Forelimb muscle (tissue), 1 donor: ENCODE results near the gene DCLK2. TPM values are rescaled to one million over a fixed set of nuclear protein-coding genes. Genes with fewer than 3 reads are reported as not detected.

Experiments used
- DNase-seq: peaks from one replicate; pipeline ENCODE4 v3.0.0-alpha.2; 2013; ENCODE audit warnings: low read depth
- polyA plus RNA-seq: library from polyadenylated mRNA; unstranded; fragments of 120-200 nt; gene quantifications from one replicate; pipeline ENCODE4 v1.2.1, GENCODE V29; 2013; ENCODE audit not compliant: insufficient read length

Gene DCLK2
- polyA plus RNA-seq, 1 donor: 6.9 TPM

DNA sequence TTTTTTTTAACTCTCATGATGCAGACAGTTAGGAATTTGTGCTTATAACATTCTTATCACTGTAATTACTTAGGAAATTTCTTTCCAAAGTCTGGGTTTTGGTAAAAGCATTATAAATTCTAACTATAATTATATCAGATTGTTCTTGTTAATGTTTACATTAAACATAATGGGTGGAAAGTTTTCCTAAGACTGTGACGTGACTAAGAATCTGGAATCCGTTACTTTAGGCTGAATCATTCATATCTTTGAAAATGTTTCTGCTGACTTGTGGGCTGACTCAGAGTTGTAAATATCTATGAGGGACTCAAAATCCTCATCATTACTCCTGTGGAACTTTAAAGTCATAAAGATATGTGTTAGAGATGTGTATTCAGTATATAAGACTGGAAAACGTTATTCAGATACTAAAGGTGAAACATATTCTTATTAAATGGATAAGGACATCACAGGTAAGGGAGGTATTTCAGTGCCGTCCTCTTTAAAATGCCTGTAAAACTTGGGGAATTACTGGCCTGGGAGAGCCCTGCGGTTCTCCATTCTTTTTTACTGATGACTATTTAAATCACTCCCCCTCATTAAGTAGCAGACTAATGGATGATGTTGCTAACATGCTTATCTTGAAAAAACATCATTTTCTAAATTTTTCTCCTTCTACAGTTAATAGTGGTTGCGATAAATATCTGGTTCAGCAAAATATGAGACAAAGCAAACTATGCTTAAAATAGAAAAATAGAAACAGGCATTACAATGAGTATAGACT is 159.0 kb downstream of the DCLK2 start:
- no peak for DNase-seq

GRCh38 chr4:150238591-150238990 is 160.3 kb downstream of the DCLK2 start:
- no peak for DNase-seq

DNA sequence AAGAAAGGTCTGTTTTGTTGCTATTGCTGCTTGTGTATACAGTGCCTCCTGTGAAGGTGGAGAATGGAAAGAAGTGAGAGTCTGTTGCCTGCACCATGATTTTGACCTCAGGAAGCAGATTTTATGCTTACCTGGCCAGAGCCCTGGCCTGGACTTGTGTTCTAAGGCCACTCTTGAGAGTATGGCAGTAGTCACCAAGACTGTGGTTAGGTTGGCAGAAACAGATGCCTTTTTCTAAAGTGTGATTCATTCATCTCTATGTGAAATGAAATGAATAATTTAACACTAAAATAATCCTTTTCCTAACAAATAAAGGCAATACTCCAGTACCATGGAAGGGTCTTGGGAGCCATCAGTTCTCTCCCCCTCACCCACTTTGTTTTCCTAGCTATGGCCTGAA is 161.8 kb downstream of the DCLK2 start:
- DNase-seq: no peak

DNA sequence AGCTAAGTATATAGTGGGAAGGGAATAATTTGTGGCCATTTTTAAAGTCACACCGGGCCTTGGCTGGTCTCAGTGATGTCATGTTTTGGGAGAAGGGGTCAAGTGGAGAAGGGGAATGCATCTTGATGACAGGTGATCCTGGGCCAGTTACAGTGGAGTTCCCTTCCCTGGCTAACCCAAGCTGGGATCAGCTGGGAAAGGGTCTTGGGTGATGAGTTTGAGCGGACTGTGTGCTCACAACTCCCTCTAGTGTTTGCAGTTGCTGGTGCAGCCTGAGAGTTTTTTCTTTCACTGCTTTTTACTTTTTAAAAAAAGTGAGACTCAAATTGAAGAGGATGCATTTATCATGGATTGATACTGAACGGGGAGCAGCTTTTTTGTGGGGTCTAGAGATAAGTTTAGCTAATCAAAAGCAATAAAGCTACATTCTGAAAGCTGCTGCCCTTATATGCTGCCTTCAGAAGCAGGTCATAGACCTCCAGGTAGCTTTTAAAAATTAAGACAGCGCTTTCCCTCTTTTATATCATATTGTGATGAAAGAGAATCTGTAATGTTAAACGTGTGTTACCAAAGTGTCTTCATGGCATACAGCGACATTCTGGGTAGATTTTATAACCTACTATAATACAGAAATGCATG is 164.7 kb downstream of the DCLK2 start:
- no peak for DNase-seq

- no peak for DNase-seq
Observed at GRCh38 chr4:150243932-150244331, 165.7 kb downstream of the DCLK2 start.

- DNase-seq: no peak
Observed at GRCh38 chr4:150244600-150244999, 166.4 kb downstream of the DCLK2 start.

DNA sequence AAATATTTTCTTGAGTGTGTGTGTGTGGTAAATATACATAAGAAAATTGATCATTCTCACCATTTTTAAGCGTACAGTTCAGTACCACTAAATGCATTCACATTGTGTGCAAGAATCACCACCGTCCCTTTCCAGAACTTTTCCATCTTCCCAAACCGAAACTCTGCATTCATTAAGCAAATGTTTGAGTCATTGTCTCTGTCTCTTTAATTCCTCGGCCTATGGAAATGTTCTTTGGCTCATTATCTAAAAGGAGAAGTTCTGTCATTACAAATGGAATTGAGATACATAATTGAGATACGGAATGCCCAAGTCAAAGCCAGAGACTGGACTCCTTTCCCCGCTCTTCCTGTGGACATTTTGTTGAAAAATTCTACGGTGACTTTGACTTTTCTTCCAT is 168.9 kb downstream of the DCLK2 start:
- no peak for DNase-seq

- no peak for DNase-seq
Observed at GRCh38 chr4:150248181-150248580, 169.9 kb downstream of the DCLK2 start.

DNA sequence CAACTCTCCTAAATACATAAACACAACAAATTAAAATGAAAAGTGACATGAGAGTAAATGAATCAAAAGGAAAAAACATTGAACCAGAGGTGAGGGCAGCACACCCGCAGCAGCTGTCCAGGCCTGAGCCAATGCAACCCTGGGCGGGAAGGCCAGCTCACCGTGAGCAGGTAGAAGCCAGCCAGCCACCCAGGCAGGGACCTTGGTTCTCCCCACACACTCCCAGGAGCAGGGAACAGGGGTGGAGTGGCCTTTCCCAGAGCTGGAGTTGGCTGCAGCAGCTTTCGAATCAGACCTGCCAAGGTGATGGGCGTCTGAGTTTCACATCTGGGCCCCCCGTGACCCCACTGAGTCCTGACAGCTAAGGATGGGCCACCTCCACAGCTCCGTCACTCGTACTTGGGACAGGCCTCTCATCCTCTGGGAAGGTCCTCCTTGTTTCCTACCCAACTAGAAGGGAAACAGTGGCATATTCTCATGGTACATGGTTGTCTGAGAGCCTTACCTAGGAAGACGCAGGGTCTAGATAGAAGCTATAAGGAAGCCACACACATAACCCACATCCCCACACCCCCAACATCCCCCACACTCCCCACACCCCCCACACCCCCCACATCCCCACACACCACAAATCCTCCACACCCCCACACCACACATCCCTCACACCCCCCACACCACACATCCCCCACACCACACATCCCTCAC is 172.2 kb downstream of the DCLK2 start:
- no peak for DNase-seq

GRCh38 chr4:150250998-150251651 is 172.9 kb downstream of the DCLK2 start:
- no peak for DNase-seq

GRCh38 chr4:150251752-150252190 is 173.5 kb downstream of the DCLK2 start:
- DNase-seq: no peak

DNA sequence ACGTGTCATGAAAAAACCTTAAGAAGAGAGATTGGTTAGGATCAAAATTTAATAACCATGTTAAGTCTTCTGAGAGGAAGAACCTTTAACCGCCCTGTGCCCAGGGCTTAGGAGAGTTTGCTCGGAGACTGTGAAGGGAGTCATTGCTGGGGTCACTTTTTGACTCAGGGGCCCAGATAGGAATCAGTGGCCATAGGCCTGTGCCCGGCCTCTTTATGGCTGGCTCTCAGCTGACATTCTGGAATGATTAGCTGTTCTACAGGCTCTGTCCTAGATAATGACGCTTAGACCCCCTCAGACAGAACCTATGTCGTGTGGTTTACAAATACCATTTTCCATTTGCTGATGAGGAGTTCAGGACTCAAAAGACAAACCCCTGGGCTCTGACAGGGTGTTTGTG is 174.1 kb downstream of the DCLK2 start:
- no peak for DNase-seq

- no peak for DNase-seq
Observed at GRCh38 chr4:150252741-150253140, 174.5 kb downstream of the DCLK2 start.

DNA sequence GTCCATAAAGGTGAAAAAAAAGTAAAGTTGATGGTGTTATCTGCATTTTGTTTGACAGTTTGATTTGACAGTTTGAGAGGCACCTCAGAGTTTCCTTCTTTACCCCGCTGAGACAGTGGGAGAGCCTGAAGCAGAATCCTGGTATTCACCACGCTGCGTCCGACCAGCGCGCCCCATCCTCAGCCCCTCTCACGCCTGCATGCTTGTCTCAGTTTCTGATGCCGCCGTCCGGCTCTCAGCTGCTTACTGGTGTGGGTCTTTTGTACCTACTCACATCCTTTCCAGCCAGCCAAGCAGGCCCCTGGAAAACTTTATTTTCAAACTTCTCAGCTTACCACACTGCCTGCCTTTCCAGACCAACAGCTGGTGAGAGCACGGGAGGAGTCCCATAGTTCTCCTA is 175.2 kb downstream of the DCLK2 start:
- no peak for DNase-seq

DNA sequence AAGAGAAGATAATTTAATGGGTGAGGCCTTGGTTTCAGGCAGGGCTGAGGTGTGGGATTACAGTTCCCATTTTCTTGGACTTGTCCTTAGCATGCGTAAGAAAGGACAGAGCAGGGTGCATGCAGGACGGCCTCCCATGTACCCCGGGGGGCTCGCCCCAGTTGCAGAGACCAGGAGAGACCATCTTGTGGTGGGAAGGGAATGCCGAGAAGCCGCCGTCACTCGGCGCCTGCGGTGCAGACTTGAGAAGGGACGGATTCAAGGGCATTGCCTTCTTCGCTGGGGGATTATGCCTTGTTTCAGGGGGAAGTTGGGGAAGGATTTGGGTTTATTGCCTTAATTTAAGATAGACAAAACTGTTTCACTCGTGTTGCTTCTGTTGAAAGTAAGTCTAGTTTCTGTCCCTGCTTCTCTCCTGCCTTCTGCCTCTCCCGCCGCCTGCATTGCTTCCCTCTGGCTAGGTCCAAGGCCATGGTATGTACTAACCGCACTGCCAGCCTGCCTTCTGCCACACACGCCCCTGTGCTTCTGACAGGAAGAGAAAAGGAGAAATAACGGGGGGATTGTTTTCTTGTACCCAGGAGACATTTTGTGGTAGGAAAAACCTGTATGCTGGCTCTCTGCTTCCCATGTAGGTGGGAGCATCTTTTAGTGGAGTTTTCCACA is 175.9 kb downstream of the DCLK2 start:
- no peak for DNase-seq

DNA sequence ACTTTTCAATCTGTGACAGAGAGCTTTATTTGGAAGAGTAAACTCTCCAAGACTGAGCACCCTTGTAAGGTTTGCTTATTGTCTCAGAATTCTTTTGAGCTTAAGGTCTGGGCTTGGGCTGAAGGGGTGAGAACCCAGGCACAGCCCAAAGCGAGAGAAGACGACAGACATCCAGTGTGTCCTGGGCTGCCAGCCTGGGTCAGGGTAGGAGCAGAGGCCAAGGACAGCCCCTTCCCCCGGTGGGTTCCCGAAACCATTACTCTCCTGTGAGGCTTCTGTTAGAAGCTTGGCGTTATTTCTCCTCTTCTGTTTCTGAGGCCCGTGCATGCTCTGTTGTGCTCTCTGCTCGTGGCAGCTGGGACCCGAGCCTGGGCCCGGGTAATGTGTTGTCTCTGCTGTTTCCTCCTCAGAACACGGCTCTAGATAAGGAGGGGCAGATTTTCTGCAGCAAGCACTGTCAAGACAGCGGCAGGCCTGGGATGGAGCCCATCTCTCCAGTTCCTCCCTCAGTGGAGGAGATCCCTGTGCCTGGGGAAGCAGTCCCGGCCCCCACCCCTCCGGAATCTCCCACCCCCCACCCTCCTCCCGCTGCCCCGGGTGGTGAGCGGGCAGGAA is 177.5 kb downstream of the DCLK2 start:
- DNase-seq: no peak

DNA sequence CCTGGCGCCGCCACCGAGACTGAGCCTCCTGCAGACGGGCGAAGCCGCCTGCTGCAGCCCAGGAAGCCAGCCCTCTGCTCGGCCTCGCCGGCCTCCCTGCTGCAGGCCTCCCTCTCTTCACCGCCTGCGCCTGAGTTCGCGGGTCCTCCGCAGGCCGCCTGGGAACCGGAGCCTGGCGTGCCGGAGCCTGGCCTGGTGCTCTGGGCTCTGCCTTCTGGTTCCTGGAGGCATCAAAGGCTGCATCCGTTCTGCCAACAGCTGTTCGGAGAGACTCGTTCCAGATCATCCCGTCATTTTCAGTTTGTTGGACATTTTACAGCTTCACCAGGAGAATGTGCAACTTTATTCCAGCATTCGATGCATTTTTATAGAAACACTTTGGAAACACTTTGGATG is 178.0 kb downstream of the DCLK2 start:
- DNase-seq: no peak

GRCh38 chr4:150256841-150257730 is 178.8 kb downstream of the DCLK2 start:
- DNase-seq: no peak

DNA sequence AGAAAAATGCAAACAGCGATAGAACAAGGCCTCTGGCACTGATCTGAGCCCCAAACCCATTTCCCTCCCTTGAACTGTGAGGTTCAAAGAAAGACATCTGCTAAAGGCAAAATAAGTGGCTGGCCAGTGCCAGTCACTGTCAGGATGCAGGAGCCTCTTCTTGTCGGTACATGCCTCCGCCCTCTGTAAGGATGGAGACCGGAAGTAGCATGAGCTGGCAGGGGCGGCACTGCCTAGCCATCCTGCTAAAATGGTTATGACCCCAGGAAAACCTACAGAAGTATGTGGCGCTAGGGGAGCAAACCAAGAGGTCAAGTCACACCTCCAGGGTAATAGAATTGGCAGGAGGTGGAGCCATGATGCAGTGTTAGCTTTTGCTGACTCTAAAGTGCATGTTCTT is 180.3 kb downstream of the DCLK2 start:
- DNase-seq: no peak

DNA sequence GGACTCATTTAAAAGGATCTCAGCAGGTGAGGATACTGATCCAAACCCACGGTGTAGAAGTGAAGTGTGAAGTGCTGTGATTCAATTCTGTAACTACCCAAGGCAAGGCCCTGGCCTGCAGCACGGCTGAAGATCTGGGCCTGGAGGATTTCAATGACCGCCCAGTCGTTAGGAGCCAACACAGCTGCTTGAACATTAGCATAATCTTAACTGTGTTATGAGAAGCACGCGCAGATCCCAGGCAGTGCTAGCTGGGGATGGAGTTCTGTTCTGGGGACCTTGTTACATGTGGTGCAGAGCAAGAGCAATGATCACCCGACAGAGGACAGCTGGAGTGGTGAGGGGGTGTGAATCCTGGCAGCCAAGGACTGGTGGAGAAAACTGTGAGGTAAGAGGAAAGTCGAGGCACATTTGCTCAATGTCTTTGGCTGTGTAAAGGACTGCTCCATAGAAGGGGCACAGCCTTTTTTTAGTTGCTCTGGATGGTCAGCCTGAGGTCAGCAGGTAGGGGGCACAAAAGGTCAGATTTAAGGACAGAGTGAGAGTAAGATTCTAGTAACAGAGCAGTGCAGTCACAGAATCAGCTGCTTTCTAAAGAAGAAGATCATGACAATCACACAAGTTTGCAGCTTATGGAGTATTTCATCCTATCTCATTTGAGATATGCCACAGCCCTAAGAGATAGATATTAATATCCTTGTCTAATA is 181.8 kb downstream of the DCLK2 start:
- DNase-seq: peak; percentile 50
